ENCODE results near the gene FBL.

The FBL gene

DNA sequence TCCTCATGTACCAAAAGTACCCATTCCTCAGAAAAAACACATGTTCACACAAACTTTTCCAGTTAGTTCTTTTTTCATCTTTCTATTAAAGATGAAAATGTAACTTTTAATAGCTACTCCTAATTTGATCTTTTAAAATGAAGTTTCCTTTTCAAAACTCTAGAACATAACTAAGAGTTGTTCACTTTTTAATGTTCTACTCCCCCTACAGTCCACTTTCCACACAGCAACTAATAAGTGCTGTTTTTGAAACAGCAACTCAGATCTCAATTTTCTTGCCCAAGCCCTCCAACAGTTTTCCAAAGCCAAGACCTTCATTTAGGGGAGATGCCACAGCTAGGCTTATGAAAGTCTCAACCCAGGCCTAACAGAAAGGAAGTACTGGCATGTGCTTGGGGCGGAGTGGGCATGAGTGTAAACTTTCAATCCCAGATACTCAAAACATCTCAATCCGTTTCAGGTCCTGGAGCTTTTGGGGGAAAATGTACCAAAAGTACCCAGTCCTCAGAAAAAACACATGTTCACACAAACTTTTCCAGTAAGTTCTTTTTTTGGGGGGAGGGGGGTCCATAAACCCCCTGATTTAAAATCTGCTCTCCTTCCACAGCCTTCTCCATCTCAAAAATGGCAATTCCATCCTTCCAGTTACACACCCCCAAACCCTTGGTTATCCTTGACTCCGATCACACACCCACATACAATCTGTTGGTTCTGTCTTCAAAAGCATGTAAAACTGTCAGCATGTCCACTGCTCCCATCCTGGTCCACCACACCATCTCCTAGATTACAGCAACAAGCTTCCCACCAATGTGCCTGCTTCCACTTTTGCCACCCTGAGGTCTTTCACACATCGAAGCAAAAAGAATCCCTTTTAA lies 2.0 kb downstream of the FBL start:
- no peak for DNase-seq (ENCODE audit: low read depth in 4 of 4, low spot score in 1 of 4)

DNA sequence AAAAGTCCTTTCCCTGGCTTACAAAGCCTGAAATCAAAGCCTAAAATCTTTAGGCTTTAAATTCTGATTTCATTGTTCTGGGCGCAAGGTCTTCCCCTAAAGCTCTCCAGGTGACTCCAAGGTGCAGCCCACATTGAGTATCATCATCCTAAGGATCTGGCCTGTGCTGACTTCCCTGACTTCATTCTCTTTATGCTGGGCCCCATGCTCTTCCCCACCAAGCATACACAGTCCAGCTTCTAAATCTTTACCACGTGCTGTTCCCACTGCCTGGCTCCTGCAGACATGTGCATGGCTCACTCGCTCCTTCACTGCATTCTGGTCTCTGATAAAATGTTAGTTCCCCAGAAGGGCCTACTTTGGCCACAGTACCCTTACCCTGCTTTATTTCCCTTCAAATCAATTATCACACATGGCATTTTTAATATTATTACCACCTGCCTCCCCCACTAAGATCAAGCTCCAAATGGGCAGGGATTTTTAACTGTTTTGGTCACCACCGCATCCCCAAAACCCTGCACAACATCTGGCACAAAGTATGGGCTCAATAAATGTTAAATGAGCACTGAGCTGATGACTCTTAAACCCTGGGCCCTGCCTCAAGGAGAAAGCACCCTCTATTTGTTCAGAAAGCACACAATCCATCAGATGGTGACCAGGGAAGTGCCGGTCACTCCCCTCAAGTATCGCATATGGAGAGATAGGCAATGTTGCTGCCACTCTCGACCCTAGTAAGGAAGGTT lies 3.3 kb downstream of the FBL start:
- no peak for DNase-seq (ENCODE audit: low read depth in 4 of 4, low spot score in 1 of 4)

GRCh38 chr19:39841041-39841440 lies 5.1 kb downstream of the FBL start:
- no peak for DNase-seq (ENCODE audit: low read depth in 4 of 4, low spot score in 1 of 4)

DNA sequence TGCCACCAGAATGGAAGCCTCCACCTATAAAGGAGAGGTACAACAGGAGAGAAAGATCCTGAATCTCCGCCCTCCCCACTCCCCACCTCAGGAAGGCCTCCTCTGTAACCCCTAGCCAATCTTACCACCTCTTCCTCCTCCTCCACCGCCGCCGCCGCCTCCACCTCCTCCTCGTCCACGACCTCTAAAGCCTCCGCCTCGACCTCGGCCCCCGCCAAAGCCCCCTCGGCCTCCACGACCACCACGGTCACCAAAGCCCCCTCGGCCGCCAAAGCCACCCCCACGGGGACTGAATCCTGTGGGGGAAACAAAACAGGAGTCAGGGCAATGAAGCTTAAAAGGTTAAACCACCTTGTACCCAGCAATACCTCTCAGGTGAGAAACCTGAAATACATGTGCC lies 5.7 kb downstream of the FBL start:
- DNase-seq (ENCODE audit: low read depth in 4 of 4, low spot score in 1 of 4), result no peak

DNA sequence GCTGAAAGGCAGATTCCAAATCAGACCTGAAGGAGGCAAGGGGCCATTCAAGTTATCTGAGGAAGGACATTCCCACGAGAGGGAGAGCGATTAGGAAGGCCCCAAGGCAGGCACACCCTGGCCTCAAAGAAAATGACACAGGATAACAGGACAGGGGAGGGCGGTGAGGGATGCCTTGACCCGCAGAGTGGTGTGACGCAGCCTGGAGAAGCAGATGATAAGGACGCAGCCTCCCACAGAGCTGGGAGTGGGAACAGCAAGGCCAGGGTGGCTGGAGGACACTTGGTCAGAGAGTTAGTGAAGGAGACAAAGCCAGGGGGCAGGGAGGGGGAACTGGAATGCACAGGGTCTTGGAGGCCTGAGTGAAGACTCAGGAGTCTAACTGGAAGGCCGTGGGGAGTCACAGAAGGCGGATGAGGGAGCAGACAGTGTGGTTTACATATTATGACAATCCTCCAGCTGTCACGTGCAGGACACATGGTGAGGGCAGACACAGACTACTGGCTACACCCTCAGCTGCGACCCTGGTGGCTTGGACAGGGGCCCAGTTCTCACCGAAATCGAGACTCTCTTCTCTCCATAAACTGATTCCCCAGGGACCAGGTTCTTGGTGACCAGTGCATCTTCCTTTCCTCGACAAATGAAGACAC lies 6.4 kb downstream of the FBL start:
- DNase-seq (ENCODE audit: low read depth in 4 of 4, low spot score in 1 of 4), result no peak

- no peak for DNase-seq (ENCODE audit: low read depth in 4 of 4, low spot score in 1 of 4)
These were observed 7.6 kb downstream of the FBL start for GRCh38 chr19:39838569-39838968.

- DNase-seq (ENCODE audit: low read depth in 4 of 4, low spot score in 1 of 4), result no peak
These were observed 8.2 kb downstream of the FBL start for GRCh38 chr19:39837978-39838377.

DNA sequence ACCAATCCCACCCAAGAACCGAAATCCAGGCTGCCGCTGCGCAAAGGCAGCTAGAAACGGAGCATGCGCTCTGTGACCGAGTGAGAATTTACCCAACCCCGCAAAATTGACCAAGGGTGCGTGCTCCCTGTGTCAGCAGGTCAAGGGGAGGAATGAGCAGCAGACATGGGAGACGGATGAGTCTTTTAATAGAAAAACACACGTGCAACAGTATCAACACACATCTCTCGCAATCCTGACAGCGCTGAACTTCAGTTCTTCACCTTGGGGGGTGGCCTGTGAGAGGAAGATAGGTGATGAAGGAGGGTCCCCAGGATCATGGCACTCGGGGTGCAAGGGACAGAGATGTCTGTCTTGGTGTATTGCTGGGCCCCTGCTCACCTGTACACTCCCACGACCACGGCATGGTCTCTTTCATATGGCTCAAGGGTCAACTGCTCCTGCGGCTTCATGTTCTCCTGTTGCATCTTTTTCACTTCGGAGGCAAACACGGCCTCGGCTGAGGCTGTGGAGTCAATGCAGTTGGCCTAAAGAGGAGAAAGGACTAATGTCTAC lies 11.8 kb downstream of the FBL start:
- DNase-seq (ENCODE audit: low read depth in 4 of 4, low spot score in 1 of 4), result no peak

GRCh38 chr19:39833464-39834286 lies 12.5 kb downstream of the FBL start, which contains the start of gene DYRK1B:
Gene DYRK1B (minus strand): TSS chr19:39834162. CDS start chr19:39831867, 2,295 bp downstream.
- DNase-seq (ENCODE audit: low read depth in 4 of 4, low spot score in 1 of 4), result peak; percentile 90 to 94 (median 92)

- DNase-seq (ENCODE audit: low read depth in 4 of 4, low spot score in 1 of 4), result no peak
These were observed 13.1 kb downstream of the FBL start for GRCh38 chr19:39833160-39833463.

- DNase-seq (ENCODE audit: low read depth in 4 of 4, low spot score in 1 of 4), result no peak
These were observed 13.7 kb downstream of the FBL start for GRCh38 chr19:39832341-39833083.

DNA sequence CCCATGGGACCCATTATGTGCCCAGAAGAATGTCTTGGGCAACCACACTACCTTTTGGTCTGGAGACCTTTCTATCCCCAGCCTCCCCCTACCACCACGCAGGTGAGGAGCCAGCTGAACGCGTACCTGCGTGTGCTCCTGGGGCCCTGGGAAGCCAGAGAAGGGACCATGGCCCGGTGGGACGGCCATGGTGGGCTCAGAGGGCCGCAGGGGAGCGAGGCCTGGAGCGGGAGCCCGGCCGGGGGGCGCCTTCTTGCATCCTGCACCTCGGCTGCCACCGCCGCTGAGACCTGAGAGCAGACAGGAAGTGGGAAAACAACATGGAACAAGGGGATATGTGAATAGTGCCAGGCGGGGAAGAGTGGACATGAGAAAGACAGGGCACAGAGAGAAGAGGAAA lies 14.5 kb downstream of the FBL start:
- DNase-seq (ENCODE audit: low read depth in 4 of 4, low spot score in 1 of 4), result no peak

- DNase-seq (ENCODE audit: low read depth in 4 of 4, low spot score in 1 of 4), result no peak
These were observed 15.3 kb downstream of the FBL start for GRCh38 chr19:39830847-39831246.

DNA sequence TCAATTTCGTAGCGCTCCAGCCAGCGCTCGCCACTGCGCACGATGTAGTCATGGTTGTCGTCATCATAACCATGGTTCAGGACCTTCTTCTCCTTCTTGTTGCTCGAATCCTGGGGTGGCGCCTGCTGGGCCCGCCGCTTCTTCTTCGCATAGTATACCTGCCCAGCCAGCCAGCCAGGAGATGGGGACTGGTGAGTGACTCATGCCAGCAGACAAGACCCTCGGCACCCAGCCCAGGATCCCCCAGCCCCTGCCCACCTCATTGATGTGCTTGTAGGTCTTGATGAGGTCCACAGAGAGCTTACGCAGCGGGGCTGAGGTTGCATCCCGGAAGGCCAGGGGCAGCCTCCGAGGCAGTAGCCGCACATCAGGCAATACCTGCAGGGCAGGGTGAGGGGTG lies 15.8 kb downstream of the FBL start:
- DNase-seq (ENCODE audit: low read depth in 4 of 4, low spot score in 1 of 4), result no peak

DNA sequence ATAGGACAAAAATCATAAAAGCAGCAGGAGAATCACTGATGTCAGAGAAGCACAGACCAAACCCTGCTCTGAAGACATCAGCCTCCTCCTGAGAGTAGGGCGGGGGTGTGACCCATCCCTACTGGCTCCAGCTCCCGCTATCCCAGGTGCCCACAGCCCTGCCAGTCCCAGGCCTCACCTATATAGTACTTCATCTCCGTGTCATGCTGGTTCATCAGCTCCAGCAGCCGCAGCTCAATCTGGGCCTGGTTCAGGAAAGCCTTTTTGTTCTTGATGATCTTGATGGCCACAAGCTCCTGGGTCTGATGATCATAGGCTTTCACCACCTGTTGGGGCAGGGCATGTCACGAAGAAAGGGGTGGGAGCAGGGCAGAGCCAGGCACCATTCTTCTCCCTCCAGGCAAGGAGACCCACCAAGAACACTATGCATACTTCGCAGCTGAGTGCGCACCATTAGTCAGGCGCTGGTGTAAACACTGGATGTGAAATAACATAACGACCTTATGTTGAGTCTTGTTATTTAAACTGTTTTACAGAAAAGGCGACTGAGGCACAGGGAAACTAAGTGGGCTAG lies 16.4 kb downstream of the FBL start:
- DNase-seq (ENCODE audit: low read depth in 4 of 4, low spot score in 1 of 4), result no peak

DNA sequence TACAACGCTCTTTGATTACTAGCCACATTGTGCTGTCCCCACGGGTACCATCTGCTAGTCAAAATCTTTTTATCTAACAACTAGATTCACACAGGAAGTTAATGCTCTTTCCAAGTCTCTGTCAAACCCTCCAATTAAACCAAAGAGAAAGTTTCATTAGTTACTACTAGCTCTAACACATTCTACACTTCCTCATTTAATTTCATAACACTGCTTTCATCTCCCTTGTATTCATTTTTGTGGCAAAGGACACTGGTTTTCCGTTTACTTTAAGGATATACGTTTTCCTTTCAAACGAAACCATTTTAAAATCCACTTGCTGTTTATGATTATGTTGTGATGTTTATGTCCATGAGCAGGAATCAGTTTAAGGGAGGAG lies 17.5 kb downstream of the FBL start:
- DNase-seq (ENCODE audit: low read depth in 4 of 4, low spot score in 1 of 4), result no peak

DNA sequence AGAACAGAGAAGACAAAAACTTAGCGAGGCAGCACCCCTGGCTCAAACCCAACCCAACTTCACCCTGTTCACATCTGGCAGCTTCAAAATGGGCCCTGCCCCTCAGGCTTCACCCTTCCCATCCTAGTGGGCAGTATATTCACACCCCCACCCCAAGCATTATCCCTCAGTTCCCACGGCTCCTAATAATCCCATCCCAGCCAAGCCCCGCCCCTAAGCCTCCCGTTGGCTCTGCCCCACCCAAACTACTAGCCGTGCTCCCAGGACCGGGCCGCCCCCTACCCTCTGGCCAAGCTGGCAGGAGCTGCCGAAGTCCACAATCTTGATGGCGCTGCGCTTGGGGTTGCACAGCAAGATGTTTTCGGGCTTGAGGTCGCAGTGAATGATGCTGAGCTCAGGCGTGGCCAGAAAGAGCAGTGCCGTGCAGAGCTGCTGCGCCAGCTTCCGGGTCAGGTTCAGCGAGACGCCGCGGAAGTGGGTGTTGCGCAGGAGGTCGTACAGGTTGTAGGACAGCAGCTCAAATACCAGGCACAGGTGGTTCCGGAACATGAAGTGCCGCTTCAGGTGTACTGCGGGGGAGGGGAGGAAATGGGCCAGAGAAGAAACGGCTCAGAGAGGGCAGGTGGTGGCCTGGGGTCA lies 18.0 kb downstream of the FBL start:
- no peak for DNase-seq (ENCODE audit: low read depth in 4 of 4, low spot score in 1 of 4)

GRCh38 chr19:39827216-39827615 lies 19.0 kb downstream of the FBL start:
- DNase-seq (ENCODE audit: low read depth in 4 of 4, low spot score in 1 of 4), result no peak

DNA sequence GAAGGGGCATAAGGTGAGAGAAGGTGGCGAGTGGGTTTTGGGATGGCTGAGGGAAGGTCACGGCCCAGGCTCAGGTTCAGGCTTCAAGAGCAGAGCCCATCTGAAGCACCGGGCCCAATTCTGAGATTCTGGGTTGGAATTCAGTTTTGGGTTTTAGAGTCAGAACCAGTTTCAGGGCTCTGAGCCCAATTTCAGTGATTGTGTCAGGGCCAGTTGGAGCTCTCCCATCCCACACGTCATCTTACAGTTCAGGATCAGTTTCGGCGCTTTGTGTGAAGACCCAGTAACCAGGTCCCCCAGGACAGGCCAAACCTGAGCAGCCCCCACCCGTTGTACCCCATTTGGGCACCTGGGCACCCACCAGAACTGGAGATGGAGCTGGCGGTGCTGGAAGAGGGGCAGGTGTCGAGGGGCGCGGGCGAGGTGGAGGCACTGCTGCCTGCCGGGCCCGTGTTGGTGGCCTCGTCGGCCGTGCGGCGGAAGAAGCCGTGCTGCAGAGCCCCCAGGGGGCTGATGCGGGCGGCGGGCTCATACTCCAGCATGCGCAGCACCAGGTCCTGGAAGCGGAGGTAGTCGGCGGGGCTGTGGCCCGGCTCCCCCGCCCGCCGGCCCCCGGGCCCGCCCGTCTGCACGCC lies 19.8 kb downstream of the FBL start:
- no peak for DNase-seq (ENCODE audit: low read depth in 4 of 4, low spot score in 1 of 4)
